SK-N-SH treated with all-trans-retinoic acid at 6 μM for 48 hours (cell line): ENCODE data around the gene ABCG5.

ENCODE experiments used
- ATAC-seq: fragments of 200-7000 bp; cut with Tn5 transposase; 3 replicates; pipeline ENCODE4 v1.9.1; 2020; ENCODE audit warnings: mild to moderate bottlenecking, moderate library complexity
- ARNTL ChIP-seq: fragments of 450-650 bp; formaldehyde crosslinking; IDR thresholded peaks from 2 replicates; pipeline ENCODE4 v1.5.0; 2020; ENCODE audit warnings: low read depth, mild to moderate bottlenecking, moderate library complexity, borderline replicate concordance
- BACH2 ChIP-seq: fragments of 250-450 bp; sonication (Bioruptor Pico); IDR thresholded peaks from 2 replicates; pipeline ENCODE4 v1.9.0; 2021; ENCODE audit warnings: mild to moderate bottlenecking, borderline replicate concordance
- CREB5 ChIP-seq: fragments of 250-450 bp; sonication (Bioruptor Pico); IDR thresholded peaks from 2 replicates; pipeline ENCODE4 v1.5.1; 2020; ENCODE audit warnings: low read depth, mild to moderate bottlenecking, moderate library complexity
- CSDC2 ChIP-seq: fragments of 250-450 bp; sonication (Bioruptor Pico); IDR thresholded peaks from 2 replicates; pipeline ENCODE4 v1.5.0; 2020; ENCODE audit warnings: mild to moderate bottlenecking, moderate library complexity
- CSRNP3 ChIP-seq: fragments of 250-450 bp; sonication (Bioruptor Pico); IDR thresholded peaks from 2 replicates; pipeline ENCODE4 v1.5.1; 2021; ENCODE audit warnings: mild to moderate bottlenecking, moderate library complexity
- ESRRG ChIP-seq: fragments of 250-450 bp; sonication (Bioruptor Pico); IDR thresholded peaks from 2 replicates; pipeline ENCODE4 v1.6.1; 2021; ENCODE audit warnings: mild to moderate bottlenecking
- GLIS3 ChIP-seq: fragments of 250-450 bp; sonication (Bioruptor Pico); IDR thresholded peaks from 2 replicates; pipeline ENCODE4 v1.5.0; 2020; ENCODE audit warnings: mild to moderate bottlenecking, moderate library complexity
- ISL1 ChIP-seq: fragments of 250-450 bp; sonication (Bioruptor Pico); IDR thresholded peaks from 2 replicates; pipeline ENCODE4 v2.1.2; 2022; ENCODE audit warnings: mild to moderate bottlenecking, moderate library complexity
- OSR1 ChIP-seq: fragments of 250-450 bp; sonication (Bioruptor Pico); IDR thresholded peaks from 2 replicates; pipeline ENCODE4 v1.8.0; 2022; ENCODE audit warnings: moderate library complexity, mild to moderate bottlenecking, inconsistent platforms
- PATZ1 ChIP-seq: fragments of 250-450 bp; sonication (Bioruptor Pico); IDR thresholded peaks from 2 replicates; pipeline ENCODE4 v1.8.0; 2020; ENCODE audit warnings: mild to moderate bottlenecking, moderate library complexity, borderline replicate concordance
- POU6F1 ChIP-seq: fragments of 250-450 bp; sonication (Bioruptor Pico); IDR thresholded peaks from 2 replicates; pipeline ENCODE4 v1.8.0; 2021; ENCODE audit warnings: low read depth, mild to moderate bottlenecking, moderate library complexity, borderline replicate concordance
- RARB ChIP-seq: fragments of 250-450 bp; sonication (Bioruptor Pico); IDR thresholded peaks from 2 replicates; pipeline ENCODE4 v1.8.0; 2021; ENCODE audit warnings: mild to moderate bottlenecking, moderate library complexity
- SNAI2 ChIP-seq: fragments of 250-450 bp; sonication (Bioruptor Pico); IDR thresholded peaks from 2 replicates; pipeline ENCODE4 v1.5.0; 2020; ENCODE audit warnings: mild to moderate bottlenecking, moderate library complexity
- TCF4 ChIP-seq: fragments of 250-450 bp; sonication (Bioruptor Pico); IDR thresholded peaks from 2 replicates; pipeline ENCODE4 v1.8.0; 2021; ENCODE audit warnings: mild to moderate bottlenecking, moderate library complexity, borderline replicate concordance
- TOX ChIP-seq: fragments of 250-450 bp; sonication (Bioruptor Pico); IDR thresholded peaks from 2 replicates; pipeline ENCODE4 v1.8.0; 2021; ENCODE audit warnings: mild to moderate bottlenecking, moderate library complexity, borderline replicate concordance
- TSHZ2 ChIP-seq: fragments of 250-450 bp; sonication (Bioruptor Pico); IDR thresholded peaks from 2 replicates; pipeline ENCODE4 v1.5.0; 2020; ENCODE audit warnings: mild to moderate bottlenecking, moderate library complexity
- ZC3H10 ChIP-seq: fragments of 250-450 bp; sonication (Bioruptor Pico); IDR thresholded peaks from 2 replicates; pipeline ENCODE4 v1.5.1; 2021; ENCODE audit warnings: mild to moderate bottlenecking, moderate library complexity
- ZFP3 ChIP-seq: fragments of 250-450 bp; sonication (Bioruptor Pico); IDR thresholded peaks from 2 replicates; pipeline ENCODE4 v1.5.0; 2020; ENCODE audit warnings: mild to moderate bottlenecking, moderate library complexity
- ZFP30 ChIP-seq: fragments of 450-650 bp; formaldehyde crosslinking; IDR thresholded peaks from 2 replicates; pipeline ENCODE4 v1.5.0; 2022; ENCODE audit warnings: mild to moderate bottlenecking, moderate library complexity
- ZNF565 ChIP-seq: fragments of 450-650 bp; formaldehyde crosslinking; conservative IDR thresholded peaks from 2 replicates; pipeline ENCODE4 v1.5.0; 2020; ENCODE audit warnings: low read depth, mild to moderate bottlenecking, moderate library complexity
- ZNF70 ChIP-seq: fragments of 450-650 bp; formaldehyde crosslinking; IDR thresholded peaks from 2 replicates; pipeline ENCODE4 v1.5.0; 2020; ENCODE audit warnings: mild to moderate bottlenecking, moderate library complexity
- ZNF8 ChIP-seq: fragments of 450-650 bp; formaldehyde crosslinking; IDR thresholded peaks from 2 replicates; pipeline ENCODE4 v1.5.0; 2020; ENCODE audit warnings: mild to moderate bottlenecking, moderate library complexity

The ABCG5 gene

GRCh38 chr2:43806719-43807031 is 32.0 kb downstream of the ABCG5 start:
- no peak for ATAC-seq
- TF ChIP-seq OSR1 (CRISPR knock-in tag), result no peak
- TF ChIP-seq, all 23 proteins: peak for 0

GRCh38 chr2:43803113-43803512 is 35.5 kb downstream of the ABCG5 start:
- TF ChIP-seq ZC3H10 (CRISPR knock-in tag), result no peak

GRCh38 chr2:43802135-43802534 is 36.5 kb downstream of the ABCG5 start:
- no peak for ATAC-seq
- TF ChIP-seq ZNF8 (CRISPR knock-in tag) (no peak), PATZ1 (CRISPR knock-in tag) (no peak), BACH2 (no peak), TOX (CRISPR knock-in tag) (no peak), ZC3H10 (CRISPR knock-in tag) (no peak), ESRRG (CRISPR knock-in tag) (no peak), ZNF565 (no peak), CREB5 (no peak), CSRNP3 (CRISPR knock-in tag) (no peak), RARB (CRISPR knock-in tag) (no peak), ZFP3 (CRISPR knock-in tag) (no peak), TCF4 (CRISPR knock-in tag) (no peak), TSHZ2 (CRISPR knock-in tag) (no peak), SNAI2 (CRISPR knock-in tag) (no peak), ARNTL (CRISPR knock-in tag) (no peak), OSR1 (CRISPR knock-in tag) (no peak), POU6F1 (CRISPR knock-in tag) (no peak), ISL1 (CRISPR knock-in tag) (no peak), ZFP30 (CRISPR knock-in tag) (no peak), ZNF70 (CRISPR knock-in tag) (no peak)

More at GRCh38 chr2:43803113-43803512, 35.5 kb downstream of the ABCG5 start:
- no peak for ATAC-seq

GRCh38 chr2:43800894-43801293 is 37.7 kb downstream of the ABCG5 start:
- ATAC-seq, result no peak
- TF ChIP-seq RARB (CRISPR knock-in tag) (no peak), ISL1 (CRISPR knock-in tag) (no peak), ZNF8 (CRISPR knock-in tag) (no peak), BACH2 (no peak), GLIS3 (CRISPR knock-in tag) (no peak), ZFP30 (CRISPR knock-in tag) (no peak), CSDC2 (no peak), TCF4 (CRISPR knock-in tag) (no peak), ZFP3 (CRISPR knock-in tag) (no peak), TOX (CRISPR knock-in tag) (no peak), SNAI2 (CRISPR knock-in tag) (no peak), ESRRG (CRISPR knock-in tag) (no peak), POU6F1 (CRISPR knock-in tag) (no peak), ARNTL (CRISPR knock-in tag) (no peak), PATZ1 (CRISPR knock-in tag) (no peak), ZC3H10 (CRISPR knock-in tag) (no peak)
